H9 (cell line): Measurements from ENCODE around the gene RASSF8. TPM values are rescaled to one million over a fixed set of nuclear protein-coding genes. Genes with fewer than 3 reads are reported as not detected.

Source experiments
- DNase-seq: peaks from one replicate; pipeline ENCODE4 v3.0.0-alpha.2; 2017
- H2AFZ ChIP-seq: one replicate; pipeline ENCODE4 v1.6.1; 2013; ENCODE audit warnings: mild to moderate bottlenecking, low read length, control low read depth, moderate library complexity
- H2AK5ac ChIP-seq: 2 replicates; pipeline ENCODE4 v1.6.1; 2013; ENCODE audit warnings: low read length, control low read depth, mixed read lengths; ENCODE audit not compliant: insufficient read length
- H2BK120ac ChIP-seq: one replicate; pipeline ENCODE4 v1.6.1; 2013; ENCODE audit warnings: low read depth, mild to moderate bottlenecking, low read length, control low read depth, inconsistent platforms; ENCODE audit not compliant: poor library complexity, severe bottlenecking
- H2BK12ac ChIP-seq: 2 replicates; pipeline ENCODE4 v1.6.1; 2013; ENCODE audit warnings: low read length, control low read depth, mixed read lengths, low read depth; ENCODE audit not compliant: insufficient read length
- H2BK15ac ChIP-seq: 2 replicates; pipeline ENCODE4 v1.6.1; 2013; ENCODE audit warnings: low read depth, low read length, control low read depth
- H2BK20ac ChIP-seq: one replicate; pipeline ENCODE4 v1.6.1; 2013; ENCODE audit warnings: low read depth, mild to moderate bottlenecking, low read length, control low read depth, inconsistent platforms; ENCODE audit not compliant: poor library complexity, severe bottlenecking
- H2BK5ac ChIP-seq: 2 replicates; pipeline ENCODE4 v1.6.1; 2013; ENCODE audit warnings: low read length, control low read depth, mixed read lengths; ENCODE audit not compliant: insufficient read length
- H3K14ac ChIP-seq: 2 replicates; pipeline ENCODE4 v1.6.1; 2013; ENCODE audit warnings: low read length, control low read depth; ENCODE audit not compliant: insufficient read depth
- H3K18ac ChIP-seq: 2 replicates; pipeline ENCODE4 v1.6.1; 2013; ENCODE audit warnings: low read depth, mild to moderate bottlenecking, mixed read lengths, low read length, control low read depth; ENCODE audit not compliant: insufficient read length
- H3K23ac ChIP-seq: 2 replicates; pipeline ENCODE4 v1.6.1; 2013; ENCODE audit warnings: low read length, control low read depth, mixed read lengths, low read depth; ENCODE audit not compliant: insufficient read length
- H3K23me2 ChIP-seq: 2 replicates; pipeline ENCODE4 v1.6.1; 2013; ENCODE audit warnings: low read depth, mild to moderate bottlenecking, mixed read lengths, low read length, control low read depth; ENCODE audit not compliant: insufficient read length, poor library complexity, severe bottlenecking
- H3K27ac ChIP-seq: 2 replicates; pipeline ENCODE4 v1.5.1; 2013; ENCODE audit warnings: low read length, control low read depth, mixed read lengths, low read depth; ENCODE audit not compliant: insufficient read length
- H3K27me3 ChIP-seq: 2 replicates; pipeline ENCODE4 v1.6.1; 2013; ENCODE audit warnings: low read length, control low read depth, inconsistent platforms; ENCODE audit not compliant: insufficient read depth
- H3K4ac ChIP-seq: 2 replicates; pipeline ENCODE4 v1.6.1; 2013; ENCODE audit warnings: low read depth, mild to moderate bottlenecking, control low read depth, inconsistent platforms, low read length, moderate library complexity
- H3K4me1 ChIP-seq: 2 replicates; pipeline ENCODE4 v1.6.1; 2013; ENCODE audit warnings: low read length, control low read depth, inconsistent platforms; ENCODE audit not compliant: insufficient read depth
- H3K4me2 ChIP-seq: 2 replicates; pipeline ENCODE4 v1.6.1; 2013; ENCODE audit warnings: low read length, control low read depth, mixed read lengths; ENCODE audit not compliant: insufficient read length, insufficient read depth
- H3K56ac ChIP-seq: 2 replicates; pipeline ENCODE4 v1.6.1; 2013; ENCODE audit warnings: low read depth, mild to moderate bottlenecking, mixed read lengths, low read length, control low read depth; ENCODE audit not compliant: insufficient read length
- H3K79me1 ChIP-seq: 2 replicates; pipeline ENCODE4 v1.6.1; 2013; ENCODE audit warnings: low read depth, mild to moderate bottlenecking, moderate library complexity, low read length, control low read depth, inconsistent platforms; ENCODE audit not compliant: insufficient read depth, poor library complexity, severe bottlenecking
- H3K79me2 ChIP-seq: 2 replicates; pipeline ENCODE4 v1.6.1; 2013; ENCODE audit warnings: low read length, control low read depth, inconsistent platforms; ENCODE audit not compliant: insufficient read depth
- H3K9ac ChIP-seq: 2 replicates; pipeline ENCODE4 v1.6.1; 2013; ENCODE audit warnings: low read length, control low read depth, mixed read lengths; ENCODE audit not compliant: insufficient read length; ENCODE audit errors: extremely low read depth
- H3K9me3 ChIP-seq: one replicate; pipeline ENCODE4 v1.6.1; 2013; ENCODE audit warnings: low read depth, low read length, inconsistent platforms; ENCODE audit not compliant: control insufficient read depth
- H3T11ph ChIP-seq: one replicate; pipeline ENCODE4 v1.6.1; 2013; ENCODE audit warnings: mild to moderate bottlenecking, low read length, control low read depth, inconsistent platforms
- H4K20me1 ChIP-seq: one replicate; pipeline ENCODE4 v1.6.1; 2013; ENCODE audit not compliant: control insufficient read depth, insufficient read length, insufficient read depth
- H4K5ac ChIP-seq: 2 replicates; pipeline ENCODE4 v1.6.1; 2013; ENCODE audit warnings: low read depth, mild to moderate bottlenecking, mixed read lengths, low read length, control low read depth; ENCODE audit not compliant: insufficient read length
- H4K8ac ChIP-seq: replicated peaks from 2 replicates; pipeline ENCODE4 v1.6.1; 2013; ENCODE audit warnings: low read length, control low read depth, mixed read lengths, low read depth; ENCODE audit not compliant: insufficient read length
- H4K91ac ChIP-seq: 2 replicates; pipeline ENCODE4 v1.6.1; 2013; ENCODE audit warnings: low read depth, mild to moderate bottlenecking, moderate library complexity, mixed read lengths, low read length, control low read depth; ENCODE audit not compliant: insufficient read length
- H3K27ac Mint-ChIP-seq, 3 experiments: 2 replicates in 2 of 3; 3 replicates in 1 of 3; pipeline ENCODE4 v1.8.0; 2020 to 2021; ENCODE audit warnings: mixed read lengths in 3 of 3, mild to moderate bottlenecking in 1 of 3, moderate library complexity in 1 of 3
- H3K27me3 Mint-ChIP-seq: 2 replicates; pipeline ENCODE4 v1.8.0; 2021; ENCODE audit warnings: low read depth, mild to moderate bottlenecking, moderate library complexity, mixed read lengths
- H3K36me3 Mint-ChIP-seq, 3 experiments: 2 replicates in 2 of 3; 3 replicates in 1 of 3; pipeline ENCODE4 v1.8.0; 2020 to 2021; ENCODE audit warnings: low read depth in 3 of 3, mixed read lengths in 3 of 3; ENCODE audit not compliant: insufficient read depth in 1 of 3
- H3K4me1 Mint-ChIP-seq, 2 experiments: 2 replicates each; pipeline ENCODE4 v1.8.0; 2020; ENCODE audit warnings: mixed read lengths in 2 of 2
- H3K4me3 Mint-ChIP-seq, 2 experiments: 2 replicates in 1 of 2; 3 replicates in 1 of 2; pipeline ENCODE4 v1.8.0; 2020 to 2021; ENCODE audit warnings: mild to moderate bottlenecking in 2 of 2, mixed read lengths in 2 of 2, moderate library complexity in 1 of 2
- H3K9me3 Mint-ChIP-seq, 2 experiments: 2 replicates in 1 of 2; 3 replicates in 1 of 2; pipeline ENCODE4 v1.8.0; 2020; ENCODE audit warnings: mild to moderate bottlenecking in 2 of 2, mixed read lengths in 2 of 2, moderate library complexity in 1 of 2
- WGBS: extraction: QIAGEN DNeasy Blood & Tissue Kit; methylation state at CpG from one replicate; pipeline ENCODE4 v1.1.7; 2013; ENCODE audit warnings: missing lambda C conversion rate, low lambda C conversion rate, mixed read lengths; ENCODE audit not compliant: insufficient read length; ENCODE audit errors: extremely low coverage; 5-methylcytosine and 5-hydroxymethylcytosine counted together
- total RNA-seq: library from RNA; stranded (reverse); gene quantifications from 2 replicates; pipeline ENCODE4 v1.2.1, GENCODE V29; 2021
- TF ChIP-seq, protein P1 (sequence below): fragments of 200-600 bp; sonication (generic); conservative IDR thresholded peaks from 3 replicates; pipeline ENCODE4 v1.8.0; 2021; ENCODE audit warnings: antibody characterized with exemption, mild to moderate bottlenecking

RASSF8 gene
- total RNA-seq, 1 experiment from 2014 or later: 38.8 TPM

DNA sequence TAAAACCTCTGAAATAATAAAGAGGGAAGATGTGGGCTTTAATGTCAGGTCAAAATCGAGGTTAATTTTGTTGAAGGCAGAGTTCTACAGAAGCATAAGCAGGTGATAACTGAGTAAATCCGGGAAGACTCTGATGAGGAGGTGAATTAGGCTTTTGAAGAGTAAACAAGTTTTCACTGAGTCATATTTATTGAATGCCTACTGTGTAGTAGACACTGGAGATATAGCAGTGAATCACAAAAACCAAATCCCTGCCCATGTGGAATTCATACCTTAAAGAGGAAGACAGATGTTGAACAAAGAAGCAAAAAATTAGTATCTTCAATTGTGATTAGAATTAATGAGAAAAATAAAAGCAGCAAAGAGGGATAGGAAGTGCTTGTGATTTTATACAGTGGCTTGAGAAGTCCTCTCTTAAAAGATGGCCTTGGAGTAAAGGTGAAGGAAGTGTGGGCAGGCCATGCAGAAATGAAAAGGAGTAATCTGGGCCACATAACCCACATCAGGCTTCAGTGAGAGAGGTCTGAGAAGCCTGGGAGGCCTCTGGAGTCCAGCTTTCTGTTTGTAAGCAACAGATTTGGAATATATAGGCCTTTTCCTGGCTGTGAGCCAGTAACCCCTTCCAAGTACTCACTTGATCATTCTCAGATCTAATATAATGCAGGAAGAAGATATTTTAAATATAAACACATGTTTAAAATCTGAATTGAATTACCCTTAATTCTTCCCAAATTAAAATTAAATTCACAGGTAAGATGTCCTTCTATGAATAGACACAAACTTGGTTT, 119.6 kb downstream of the RASSF8 start:
- Histone ChIP-seq H4K5ac (no peak overlapping the region), H2BK20ac (no peak overlapping the region), H3K4ac (no peak overlapping the region), H2BK15ac (no peak overlapping the region), H3K27ac (no peak overlapping the region), H3K9ac (no peak overlapping the region), H3K27me3 (no peaks in the 10 kb centered on the region), H3K4me2 (no peak overlapping the region), H3K4me1 (no peaks in the 10 kb centered on the region), H2AK5ac (no peak overlapping the region), H2BK5ac (no peak overlapping the region), H2BK120ac (no peak overlapping the region), H4K8ac (no peak overlapping the region), H4K20me1 (no peaks in the 10 kb centered on the region), H3K14ac (no peak overlapping the region), H3K9me3 (no peaks in the 10 kb centered on the region), H3K18ac (no peak overlapping the region), H3K79me2 (no peaks in the 10 kb centered on the region), H3T11ph (no peak overlapping the region), H3K56ac (no peak overlapping the region), H2BK12ac (no peak overlapping the region), H3K79me1 (no peaks in the 10 kb centered on the region), H3K23ac (no peak overlapping the region), H4K91ac (no peak overlapping the region), H2AFZ (no peak overlapping the region), H3K23me2 (no peaks in the 10 kb centered on the region)
- TF ChIP-seq, protein P1, sequence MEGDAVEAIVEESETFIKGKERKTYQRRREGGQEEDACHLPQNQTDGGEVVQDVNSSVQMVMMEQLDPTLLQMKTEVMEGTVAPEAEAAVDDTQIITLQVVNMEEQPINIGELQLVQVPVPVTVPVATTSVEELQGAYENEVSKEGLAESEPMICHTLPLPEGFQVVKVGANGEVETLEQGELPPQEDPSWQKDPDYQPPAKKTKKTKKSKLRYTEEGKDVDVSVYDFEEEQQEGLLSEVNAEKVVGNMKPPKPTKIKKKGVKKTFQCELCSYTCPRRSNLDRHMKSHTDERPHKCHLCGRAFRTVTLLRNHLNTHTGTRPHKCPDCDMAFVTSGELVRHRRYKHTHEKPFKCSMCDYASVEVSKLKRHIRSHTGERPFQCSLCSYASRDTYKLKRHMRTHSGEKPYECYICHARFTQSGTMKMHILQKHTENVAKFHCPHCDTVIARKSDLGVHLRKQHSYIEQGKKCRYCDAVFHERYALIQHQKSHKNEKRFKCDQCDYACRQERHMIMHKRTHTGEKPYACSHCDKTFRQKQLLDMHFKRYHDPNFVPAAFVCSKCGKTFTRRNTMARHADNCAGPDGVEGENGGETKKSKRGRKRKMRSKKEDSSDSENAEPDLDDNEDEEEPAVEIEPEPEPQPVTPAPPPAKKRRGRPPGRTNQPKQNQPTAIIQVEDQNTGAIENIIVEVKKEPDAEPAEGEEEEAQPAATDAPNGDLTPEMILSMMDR: no peak
- no peak overlapping the region for H3K4me3 Mint-ChIP-seq
- peaks cover 9 to 17% (median 10%) of the 10 kb centered on the region in 3 experiments for H3K36me3 Mint-ChIP-seq
- peaks cover 20 to 25% of the 10 kb centered on the region in 2 experiments for H3K9me3 Mint-ChIP-seq
- no CpG with 5 or more reads among the region's 2 CpGs for whole genome bisulfite sequencing
- H3K27ac Mint-ChIP-seq: no peak overlapping the region
- DNase-seq: no peak
- H3K4me1 Mint-ChIP-seq: no peaks in the 10 kb centered on the region
- no peaks in the 10 kb centered on the region; the same call in 1 of the 2 replicates for H3K27me3 Mint-ChIP-seq
